Activated T-cell treated with anti-CD3 and anti-CD28 coated beads, Interleukin-2, amount 50 U/mL, for 24 hours (primary cell): ENCODE measurements around the gene SPAG16.

Source experiments
- DNase-seq: peaks from one replicate; pipeline ENCODE4 v3.0.0-alpha.2; 2020
- H3K27ac Mint-ChIP-seq: 2 replicates; pipeline ENCODE4 v1.8.0; 2020; ENCODE audit warnings: mild to moderate bottlenecking, mixed read lengths
- H3K27me3 Mint-ChIP-seq: 2 replicates; pipeline ENCODE4 v1.8.0; 2020; ENCODE audit warnings: mixed read lengths
- H3K36me3 Mint-ChIP-seq: 2 replicates; pipeline ENCODE4 v1.8.0; 2020; ENCODE audit warnings: low read depth, mixed read lengths
- H3K4me1 Mint-ChIP-seq: 2 replicates; pipeline ENCODE4 v1.8.0; 2020; ENCODE audit warnings: low read depth, mixed read lengths
- H3K4me3 Mint-ChIP-seq: 2 replicates; pipeline ENCODE4 v1.8.0; 2020; ENCODE audit warnings: mild to moderate bottlenecking, moderate library complexity, mixed read lengths
- H3K9me3 Mint-ChIP-seq: 2 replicates; pipeline ENCODE4 v1.8.0; 2020; ENCODE audit warnings: mixed read lengths

The SPAG16 gene

GRCh38 chr2:214311931-214312749 is 1027.9 kb downstream of the SPAG16 start:
- H3K4me3 Mint-ChIP-seq, result no peak overlapping the region
- H3K9me3 Mint-ChIP-seq, result peaks cover 2% of the 10 kb centered on the region
- H3K36me3 Mint-ChIP-seq, result no peaks in the 10 kb centered on the region
- H3K27ac Mint-ChIP-seq, result no peak overlapping the region
- DNase-seq, result no peak
- no peaks in the 10 kb centered on the region for H3K4me1 Mint-ChIP-seq
- H3K27me3 Mint-ChIP-seq, result no peaks in the 10 kb centered on the region

GRCh38 chr2:214315324-214315723 is 1031.1 kb downstream of the SPAG16 start:
- no peaks in the 10 kb centered on the region for H3K27me3 Mint-ChIP-seq
- no peaks in the 10 kb centered on the region for H3K9me3 Mint-ChIP-seq
- no peaks in the 10 kb centered on the region for H3K4me1 Mint-ChIP-seq
- H3K4me3 Mint-ChIP-seq, result no peak overlapping the region
- no peak for DNase-seq
- H3K27ac Mint-ChIP-seq, result no peak overlapping the region
- no peaks in the 10 kb centered on the region for H3K36me3 Mint-ChIP-seq

GRCh38 chr2:214320211-214320610 is 1035.9 kb downstream of the SPAG16 start:
- no peak overlapping the region for H3K4me3 Mint-ChIP-seq
- no peaks in the 10 kb centered on the region for H3K27me3 Mint-ChIP-seq
- H3K4me1 Mint-ChIP-seq, result no peaks in the 10 kb centered on the region
- DNase-seq, result no peak
- no peaks in the 10 kb centered on the region for H3K36me3 Mint-ChIP-seq
- no peak overlapping the region for H3K27ac Mint-ChIP-seq
- no peaks in the 10 kb centered on the region for H3K9me3 Mint-ChIP-seq

DNA sequence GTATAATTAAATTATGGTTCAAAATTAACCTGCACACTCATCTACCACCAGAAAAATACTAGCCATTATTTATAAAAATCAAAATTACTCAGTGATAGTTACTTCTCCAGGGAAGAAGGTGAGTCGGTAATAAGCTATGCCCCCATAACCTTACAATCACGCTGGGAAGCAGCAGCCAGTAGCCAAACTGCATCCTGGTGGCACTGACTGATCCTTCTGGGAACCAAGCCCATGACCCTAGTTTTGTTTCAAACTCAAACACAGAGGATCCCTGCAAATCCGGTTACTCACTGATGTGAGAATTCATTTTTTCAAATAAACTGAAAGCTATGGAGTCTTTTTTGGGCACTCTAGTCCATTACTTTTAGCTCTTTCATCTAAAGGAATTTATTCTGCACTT is 1038.4 kb downstream of the SPAG16 start:
- Mint-ChIP-seq H3K36me3 (no peaks in the 10 kb centered on the region), H3K27ac (no peak overlapping the region), H3K9me3 (no peaks in the 10 kb centered on the region), H3K4me3 (no peak overlapping the region), H3K4me1 (no peaks in the 10 kb centered on the region), H3K27me3 (no peaks in the 10 kb centered on the region)
- DNase-seq, result no peak

- Mint-ChIP-seq H3K27ac (no peak overlapping the region), H3K4me1 (no peaks in the 10 kb centered on the region), H3K36me3 (no peaks in the 10 kb centered on the region), H3K27me3 (no peaks in the 10 kb centered on the region), H3K9me3 (no peaks in the 10 kb centered on the region), H3K4me3 (no peak overlapping the region)
- no peak for DNase-seq
These were observed 1041.1 kb downstream of the SPAG16 start for GRCh38 chr2:214325404-214325803.

- Mint-ChIP-seq H3K4me1 (no peaks in the 10 kb centered on the region), H3K27me3 (no peaks in the 10 kb centered on the region), H3K4me3 (no peak overlapping the region), H3K9me3 (no peaks in the 10 kb centered on the region), H3K27ac (no peak overlapping the region), H3K36me3 (no peaks in the 10 kb centered on the region)
- no peak for DNase-seq
These were observed 1044.7 kb downstream of the SPAG16 start for GRCh38 chr2:214328941-214329340.

DNA sequence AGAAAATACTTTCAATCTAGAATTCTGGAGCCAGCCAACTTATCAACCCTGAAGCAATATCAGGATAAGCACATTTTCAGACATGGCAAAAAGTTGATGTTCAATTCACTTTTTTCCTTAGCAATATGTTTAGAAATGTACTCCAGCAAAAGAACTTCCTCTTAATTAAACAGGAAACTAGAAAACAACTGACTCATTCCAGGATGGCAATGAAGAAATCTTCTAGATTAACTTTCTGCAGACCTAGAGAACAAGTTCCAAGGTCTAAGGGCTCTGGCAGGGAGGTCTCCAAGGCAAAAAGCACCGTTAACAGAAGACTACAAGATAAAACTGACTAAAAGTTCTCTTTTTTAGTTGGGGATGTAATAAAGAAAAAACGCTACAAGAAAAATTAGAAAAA is 1057.4 kb downstream of the SPAG16 start:
- Mint-ChIP-seq H3K4me3 (no peak overlapping the region), H3K9me3 (no peaks in the 10 kb centered on the region), H3K27me3 (no peaks in the 10 kb centered on the region), H3K4me1 (no peaks in the 10 kb centered on the region), H3K27ac (no peak overlapping the region), H3K36me3 (no peaks in the 10 kb centered on the region)
- DNase-seq, result no peak

GRCh38 chr2:214358506-214358905 is 1074.2 kb downstream of the SPAG16 start:
- Mint-ChIP-seq H3K4me3 (no peak overlapping the region), H3K27ac (no peak overlapping the region), H3K4me1 (no peaks in the 10 kb centered on the region), H3K27me3 (no peaks in the 10 kb centered on the region), H3K9me3 (peaks cover 8% of the 10 kb centered on the region), H3K36me3 (no peaks in the 10 kb centered on the region)
- no peak for DNase-seq

- Mint-ChIP-seq H3K9me3 (peaks cover 8% of the 10 kb centered on the region), H3K4me3 (no peak overlapping the region), H3K36me3 (no peaks in the 10 kb centered on the region), H3K27me3 (no peaks in the 10 kb centered on the region), H3K4me1 (no peaks in the 10 kb centered on the region), H3K27ac (no peak overlapping the region)
- no peak for DNase-seq
These were observed 1076.9 kb downstream of the SPAG16 start for GRCh38 chr2:214361116-214361515.

- no peaks in the 10 kb centered on the region for H3K4me1 Mint-ChIP-seq
- no peak overlapping the region for H3K27ac Mint-ChIP-seq
- no peaks in the 10 kb centered on the region for H3K9me3 Mint-ChIP-seq
- no peaks in the 10 kb centered on the region for H3K36me3 Mint-ChIP-seq
- H3K4me3 Mint-ChIP-seq, result no peak overlapping the region
- DNase-seq, result no peak
- H3K27me3 Mint-ChIP-seq, result no peaks in the 10 kb centered on the region
These were observed 1081.3 kb downstream of the SPAG16 start for GRCh38 chr2:214365549-214365948.

DNA sequence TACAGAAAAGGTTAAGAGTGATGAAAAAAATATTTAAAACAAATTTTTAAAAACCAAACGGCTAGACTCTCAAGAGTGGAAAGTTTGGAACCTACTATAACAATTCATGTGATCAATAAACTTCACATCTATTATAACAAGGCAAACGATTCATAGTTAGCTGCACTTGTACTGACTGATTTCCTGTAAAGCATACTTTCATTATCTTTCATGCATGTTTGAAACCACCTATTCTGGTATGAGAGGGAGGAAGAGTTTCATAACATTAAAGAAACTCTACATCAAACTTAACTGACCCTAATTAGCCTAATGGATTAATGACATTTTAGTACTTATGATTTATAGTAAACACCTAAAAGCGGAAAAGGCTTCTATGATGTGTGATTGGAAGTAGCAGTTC is 1082.9 kb downstream of the SPAG16 start:
- Mint-ChIP-seq H3K4me3 (no peak overlapping the region), H3K27me3 (peaks cover 3% of the 10 kb centered on the region), H3K4me1 (no peaks in the 10 kb centered on the region), H3K9me3 (no peaks in the 10 kb centered on the region), H3K36me3 (no peaks in the 10 kb centered on the region), H3K27ac (no peak overlapping the region)
- DNase-seq, result no peak

GRCh38 chr2:214376618-214377285 is 1092.5 kb downstream of the SPAG16 start:
- H3K4me3 Mint-ChIP-seq, result no peak overlapping the region
- H3K4me1 Mint-ChIP-seq, result no peaks in the 10 kb centered on the region
- no peaks in the 10 kb centered on the region for H3K9me3 Mint-ChIP-seq
- no peak overlapping the region for H3K27ac Mint-ChIP-seq
- DNase-seq, result no peak
- no peaks in the 10 kb centered on the region for H3K27me3 Mint-ChIP-seq
- H3K36me3 Mint-ChIP-seq, result no peaks in the 10 kb centered on the region

DNA sequence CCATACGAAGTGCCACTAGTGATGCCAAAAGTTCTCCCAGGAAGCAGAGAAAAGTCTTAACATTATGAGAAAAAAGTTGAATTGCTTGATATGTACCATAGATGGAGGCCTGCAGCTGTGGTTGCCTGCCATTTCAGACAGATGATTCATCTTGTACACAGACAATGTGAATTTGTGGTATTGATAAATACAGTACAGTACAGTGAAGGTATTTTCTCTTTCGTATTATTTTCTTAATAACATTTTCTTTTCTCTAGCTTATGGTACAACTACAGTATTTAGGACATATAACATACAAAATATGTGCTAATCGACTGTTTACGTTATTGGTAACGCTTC is 1093.0 kb downstream of the SPAG16 start:
- no peaks in the 10 kb centered on the region for H3K4me1 Mint-ChIP-seq
- DNase-seq, result no peak
- H3K27me3 Mint-ChIP-seq, result no peaks in the 10 kb centered on the region
- no peak overlapping the region for H3K4me3 Mint-ChIP-seq
- H3K27ac Mint-ChIP-seq, result no peak overlapping the region
- no peaks in the 10 kb centered on the region for H3K9me3 Mint-ChIP-seq
- H3K36me3 Mint-ChIP-seq, result no peaks in the 10 kb centered on the region

GRCh38 chr2:214378455-214379103 is 1094.3 kb downstream of the SPAG16 start:
- H3K27ac Mint-ChIP-seq, result no peak overlapping the region
- no peak for DNase-seq
- no peak overlapping the region for H3K4me3 Mint-ChIP-seq
- no peaks in the 10 kb centered on the region for H3K9me3 Mint-ChIP-seq
- no peaks in the 10 kb centered on the region for H3K4me1 Mint-ChIP-seq
- no peaks in the 10 kb centered on the region for H3K36me3 Mint-ChIP-seq
- H3K27me3 Mint-ChIP-seq, result no peaks in the 10 kb centered on the region

DNA sequence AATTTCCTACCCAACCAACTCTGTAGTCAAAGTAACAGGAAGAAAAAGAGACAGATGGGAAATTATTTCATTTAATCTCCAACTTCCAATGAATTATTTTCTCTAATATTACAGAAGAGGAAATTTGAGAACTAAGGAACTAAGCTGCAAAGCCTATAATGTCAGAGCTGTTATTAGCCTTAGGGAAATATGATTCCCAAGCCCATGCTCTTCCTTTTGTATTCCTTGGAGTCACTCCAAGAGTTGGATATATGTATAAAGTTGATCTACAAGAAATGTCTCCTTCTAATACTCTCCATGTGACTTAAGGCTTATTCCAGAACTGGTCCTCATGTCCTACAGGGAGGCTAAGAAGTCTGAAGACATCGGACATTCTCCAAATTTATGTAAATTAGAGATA is 1095.0 kb downstream of the SPAG16 start:
- Mint-ChIP-seq H3K27me3 (no peaks in the 10 kb centered on the region), H3K27ac (no peak overlapping the region), H3K9me3 (no peaks in the 10 kb centered on the region), H3K36me3 (no peaks in the 10 kb centered on the region), H3K4me3 (no peak overlapping the region), H3K4me1 (no peaks in the 10 kb centered on the region)
- DNase-seq, result no peak
